Measurements from ENCODE around the gene COL4A3. TPM values are rescaled to one million over a fixed set of nuclear protein-coding genes. Genes with fewer than 3 reads are reported as not detected.
"Not testable (repeated sequence)": the region's sequence is repeated elsewhere in the genome, so short reads cannot be mapped to it uniquely, and the experiment has no call there.

The COL4A3 gene
- polyA plus RNA-seq, 1 donor from 2014 or later: 0.10 TPM

DNA sequence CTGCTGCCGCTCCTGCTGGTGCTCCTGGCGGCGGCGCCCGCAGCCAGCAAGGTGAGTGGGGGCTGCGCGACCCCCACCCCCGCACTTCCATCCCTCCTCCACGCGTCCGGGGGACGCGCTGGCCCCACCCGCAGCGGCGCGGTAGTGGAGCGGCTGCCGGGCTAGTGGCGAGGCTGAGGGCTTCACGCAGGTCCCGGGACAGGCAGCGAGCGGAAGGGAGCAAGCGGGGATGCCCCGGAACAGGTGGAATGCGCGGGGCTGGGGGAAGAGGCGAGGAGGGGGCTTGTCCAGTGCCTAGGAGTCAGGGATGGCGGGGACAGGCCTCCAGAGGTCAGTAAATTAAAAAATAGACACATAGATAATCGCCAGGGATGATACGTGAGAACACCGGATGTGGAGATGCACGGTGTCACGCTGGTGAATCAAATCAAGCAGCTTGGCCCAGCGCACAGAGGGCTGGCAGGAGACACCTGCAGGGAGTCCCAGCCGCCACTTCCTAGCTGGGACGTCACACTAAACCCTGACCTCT lies 403 bp downstream of the COL4A3 start:
- H2AFZ ChIP-seq (ENCODE audit: low read depth, low read length): no peak overlapping the region
- peak overlapping the region; percentile 78 for H3K4me3 ChIP-seq (ENCODE audit: low read length)
- no peaks in the 10 kb centered on the region for H3K79me2 ChIP-seq (replicated peaks; ENCODE audit: insufficient read depth, low read length)
- H3K27me3 ChIP-seq (ENCODE audit: insufficient read depth, low read depth, low read length): peaks cover 72% of the 10 kb centered on the region
- TF ChIP-seq, protein P1, sequence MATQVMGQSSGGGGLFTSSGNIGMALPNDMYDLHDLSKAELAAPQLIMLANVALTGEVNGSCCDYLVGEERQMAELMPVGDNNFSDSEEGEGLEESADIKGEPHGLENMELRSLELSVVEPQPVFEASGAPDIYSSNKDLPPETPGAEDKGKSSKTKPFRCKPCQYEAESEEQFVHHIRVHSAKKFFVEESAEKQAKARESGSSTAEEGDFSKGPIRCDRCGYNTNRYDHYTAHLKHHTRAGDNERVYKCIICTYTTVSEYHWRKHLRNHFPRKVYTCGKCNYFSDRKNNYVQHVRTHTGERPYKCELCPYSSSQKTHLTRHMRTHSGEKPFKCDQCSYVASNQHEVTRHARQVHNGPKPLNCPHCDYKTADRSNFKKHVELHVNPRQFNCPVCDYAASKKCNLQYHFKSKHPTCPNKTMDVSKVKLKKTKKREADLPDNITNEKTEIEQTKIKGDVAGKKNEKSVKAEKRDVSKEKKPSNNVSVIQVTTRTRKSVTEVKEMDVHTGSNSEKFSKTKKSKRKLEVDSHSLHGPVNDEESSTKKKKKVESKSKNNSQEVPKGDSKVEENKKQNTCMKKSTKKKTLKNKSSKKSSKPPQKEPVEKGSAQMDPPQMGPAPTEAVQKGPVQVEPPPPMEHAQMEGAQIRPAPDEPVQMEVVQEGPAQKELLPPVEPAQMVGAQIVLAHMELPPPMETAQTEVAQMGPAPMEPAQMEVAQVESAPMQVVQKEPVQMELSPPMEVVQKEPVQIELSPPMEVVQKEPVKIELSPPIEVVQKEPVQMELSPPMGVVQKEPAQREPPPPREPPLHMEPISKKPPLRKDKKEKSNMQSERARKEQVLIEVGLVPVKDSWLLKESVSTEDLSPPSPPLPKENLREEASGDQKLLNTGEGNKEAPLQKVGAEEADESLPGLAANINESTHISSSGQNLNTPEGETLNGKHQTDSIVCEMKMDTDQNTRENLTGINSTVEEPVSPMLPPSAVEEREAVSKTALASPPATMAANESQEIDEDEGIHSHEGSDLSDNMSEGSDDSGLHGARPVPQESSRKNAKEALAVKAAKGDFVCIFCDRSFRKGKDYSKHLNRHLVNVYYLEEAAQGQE (IDR thresholded peaks at IDR 0.05; ENCODE audit: borderline replicate concordance): no peak
- TF ChIP-seq RAD21 (conservative IDR thresholded peaks at IDR 0.05): no peak
- peak; percentile 33 for TF ChIP-seq MXI1 (conservative IDR thresholded peaks at IDR 0.05; ENCODE audit: poor library complexity, severe bottlenecking)
- no peak for TF ChIP-seq TAF1 (IDR thresholded peaks at IDR 0.05; ENCODE audit: low read depth)
- no peaks in the 10 kb centered on the region for H3K9me2 ChIP-seq (ENCODE audit: insufficient read depth, low read length)
- H3K36me3 ChIP-seq (ENCODE audit: insufficient read depth, low read length): no peaks in the 10 kb centered on the region
- no peaks in the 10 kb centered on the region for H4K20me1 ChIP-seq (ENCODE audit: insufficient read depth)
- no peak overlapping the region for H3K27ac ChIP-seq (ENCODE audit: low read length)
- H3K4me2 ChIP-seq (ENCODE audit: low read length): peak overlapping the region; percentile 67
- H3K9ac ChIP-seq (ENCODE audit: low read length): peak overlapping the region; percentile 41
- no peaks in the 10 kb centered on the region for H3F3A ChIP-seq (ENCODE audit: insufficient read depth, low read length, poor library complexity, severe bottlenecking)
- no peaks in the 10 kb centered on the region for H3K9me3 ChIP-seq (ENCODE audit: low read length)

DNA sequence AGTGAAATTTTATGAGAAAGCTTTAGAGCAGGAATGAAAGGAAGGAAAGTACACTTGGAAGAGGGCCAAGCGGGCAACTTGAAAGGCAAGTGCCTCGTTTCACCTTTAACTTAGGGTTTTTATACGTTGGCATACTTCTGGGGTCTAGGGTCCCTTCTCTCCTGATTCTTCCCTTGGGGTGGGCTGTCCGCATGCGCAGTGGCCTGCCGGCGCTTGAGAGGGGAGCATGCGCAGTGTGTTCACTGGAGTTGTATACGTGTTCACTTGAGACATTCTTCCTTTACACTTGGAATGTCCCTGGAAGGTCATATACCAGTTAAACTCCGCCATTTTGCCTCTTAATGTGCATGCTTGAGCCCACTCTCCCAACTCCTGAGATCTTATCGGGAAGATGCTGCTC lies 7.4 kb downstream of the COL4A3 start:
- H3K27me3 ChIP-seq (ENCODE audit: insufficient read depth, low read depth, low read length); H3K79me2 ChIP-seq (replicated peaks; ENCODE audit: insufficient read depth, low read length); H3F3A ChIP-seq (ENCODE audit: insufficient read depth, low read length, poor library complexity, severe bottlenecking); H3K9ac ChIP-seq (ENCODE audit: low read length); H3K36me3 ChIP-seq (ENCODE audit: insufficient read depth, low read length); H3K4me2 ChIP-seq (ENCODE audit: low read length); H3K27ac ChIP-seq (ENCODE audit: low read length); H3K9me2 ChIP-seq (ENCODE audit: insufficient read depth, low read length); H4K20me1 ChIP-seq (ENCODE audit: insufficient read depth); H3K9me3 ChIP-seq (ENCODE audit: low read length); H2AFZ ChIP-seq (ENCODE audit: low read depth, low read length); H3K4me3 ChIP-seq (ENCODE audit: low read length): not testable (repeated sequence)

DNA sequence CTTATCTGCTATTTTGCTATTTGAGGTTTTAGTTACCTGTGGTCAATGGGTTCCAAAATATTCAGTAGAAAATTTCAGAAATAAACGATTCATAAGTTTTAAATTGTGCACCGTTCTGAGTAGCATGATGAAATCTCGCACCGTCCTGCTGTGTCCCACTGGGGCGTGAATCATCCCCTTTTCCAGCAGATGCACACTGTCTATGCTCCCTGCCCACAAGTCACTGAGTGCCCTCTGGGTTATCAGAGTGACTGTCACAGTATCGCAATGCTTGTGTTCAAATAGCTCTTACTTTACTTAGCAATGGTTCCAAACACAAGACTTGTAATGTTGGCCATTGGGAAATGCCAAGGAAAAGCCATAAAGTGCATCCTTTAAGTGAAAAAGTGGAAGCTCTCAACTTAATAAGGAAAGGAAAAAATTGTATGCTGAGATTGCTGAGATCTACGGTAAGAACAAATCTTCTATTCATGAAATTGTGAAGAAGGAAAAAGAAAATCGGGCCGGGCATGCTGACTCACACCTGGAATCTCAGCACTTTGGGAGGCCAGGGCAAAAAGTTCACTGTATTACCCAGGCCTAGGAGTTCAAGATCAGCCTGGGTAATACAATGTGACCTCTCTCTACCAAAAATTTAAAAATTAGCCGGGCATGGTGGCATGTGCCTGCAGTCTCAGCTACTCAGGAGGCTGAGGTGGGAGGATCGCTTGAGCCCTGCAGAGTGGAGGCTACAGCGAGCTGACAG lies 13.3 kb downstream of the COL4A3 start:
- H3K27me3 ChIP-seq (ENCODE audit: insufficient read depth, low read depth, low read length): no peaks in the 10 kb centered on the region
- H3K9me3 ChIP-seq (ENCODE audit: low read length): no peaks in the 10 kb centered on the region
- no peaks in the 10 kb centered on the region for H3K79me2 ChIP-seq (replicated peaks; ENCODE audit: insufficient read depth, low read length)
- H4K20me1 ChIP-seq (ENCODE audit: insufficient read depth): no peaks in the 10 kb centered on the region
- H3K36me3 ChIP-seq (ENCODE audit: insufficient read depth, low read length): no peaks in the 10 kb centered on the region
- no peak overlapping the region for H2AFZ ChIP-seq (ENCODE audit: low read depth, low read length)
- no peaks in the 10 kb centered on the region for H3K9me2 ChIP-seq (ENCODE audit: insufficient read depth, low read length)
- no peaks in the 10 kb centered on the region for H3F3A ChIP-seq (ENCODE audit: insufficient read depth, low read length, poor library complexity, severe bottlenecking)
- H3K4me2 ChIP-seq (ENCODE audit: low read length): no peak overlapping the region
- no peak overlapping the region for H3K4me3 ChIP-seq (ENCODE audit: low read length)
- TF ChIP-seq SMC3 (conservative IDR thresholded peaks at IDR 0.05; ENCODE audit: poor library complexity): no peak
- TF ChIP-seq MXI1 (conservative IDR thresholded peaks at IDR 0.05; ENCODE audit: poor library complexity, severe bottlenecking): no peak
- TF ChIP-seq, protein P2, sequence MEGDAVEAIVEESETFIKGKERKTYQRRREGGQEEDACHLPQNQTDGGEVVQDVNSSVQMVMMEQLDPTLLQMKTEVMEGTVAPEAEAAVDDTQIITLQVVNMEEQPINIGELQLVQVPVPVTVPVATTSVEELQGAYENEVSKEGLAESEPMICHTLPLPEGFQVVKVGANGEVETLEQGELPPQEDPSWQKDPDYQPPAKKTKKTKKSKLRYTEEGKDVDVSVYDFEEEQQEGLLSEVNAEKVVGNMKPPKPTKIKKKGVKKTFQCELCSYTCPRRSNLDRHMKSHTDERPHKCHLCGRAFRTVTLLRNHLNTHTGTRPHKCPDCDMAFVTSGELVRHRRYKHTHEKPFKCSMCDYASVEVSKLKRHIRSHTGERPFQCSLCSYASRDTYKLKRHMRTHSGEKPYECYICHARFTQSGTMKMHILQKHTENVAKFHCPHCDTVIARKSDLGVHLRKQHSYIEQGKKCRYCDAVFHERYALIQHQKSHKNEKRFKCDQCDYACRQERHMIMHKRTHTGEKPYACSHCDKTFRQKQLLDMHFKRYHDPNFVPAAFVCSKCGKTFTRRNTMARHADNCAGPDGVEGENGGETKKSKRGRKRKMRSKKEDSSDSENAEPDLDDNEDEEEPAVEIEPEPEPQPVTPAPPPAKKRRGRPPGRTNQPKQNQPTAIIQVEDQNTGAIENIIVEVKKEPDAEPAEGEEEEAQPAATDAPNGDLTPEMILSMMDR (IDR thresholded peaks at IDR 0.05; ENCODE audit: poor library complexity, severe bottlenecking): no peak
- no peak overlapping the region for H3K27ac ChIP-seq (ENCODE audit: low read length)
- no peak overlapping the region for H3K9ac ChIP-seq (ENCODE audit: low read length)

All from neural cell (in vitro differentiated cells).